Activated CD4-positive, alpha-beta T cell treated with anti-CD3 and anti-CD28 coated beads, Interleukin-2, amount 50 U/mL, for 4 hours (primary cell): ENCODE measurements around the gene LY9.

Experiments
- DNase-seq, 2 experiments: peaks; one replicate each; pipeline ENCODE4 v3.0.0-alpha.2; 2020

Gene LY9

DNA sequence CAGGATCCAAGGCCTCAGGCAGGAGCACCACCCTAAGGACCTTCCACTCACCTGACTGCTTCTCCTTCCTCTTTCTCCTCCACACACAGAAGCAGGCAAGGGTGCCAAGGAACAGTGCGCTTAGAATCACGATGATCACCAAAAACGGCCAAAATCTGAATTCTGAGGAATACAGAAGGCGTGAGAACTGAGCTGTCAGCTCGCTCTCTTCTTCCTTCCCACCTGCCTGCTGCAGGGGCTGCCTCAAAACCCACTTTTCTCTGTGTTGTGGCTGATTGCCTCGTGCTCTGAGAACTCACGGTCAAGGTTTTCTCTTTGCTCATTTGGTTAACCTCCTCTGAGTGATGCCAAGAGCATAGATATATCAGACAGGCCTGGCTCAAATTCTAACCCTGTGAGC lies 42.9 kb downstream of the LY9 start:
- DNase-seq = no peak

DNA sequence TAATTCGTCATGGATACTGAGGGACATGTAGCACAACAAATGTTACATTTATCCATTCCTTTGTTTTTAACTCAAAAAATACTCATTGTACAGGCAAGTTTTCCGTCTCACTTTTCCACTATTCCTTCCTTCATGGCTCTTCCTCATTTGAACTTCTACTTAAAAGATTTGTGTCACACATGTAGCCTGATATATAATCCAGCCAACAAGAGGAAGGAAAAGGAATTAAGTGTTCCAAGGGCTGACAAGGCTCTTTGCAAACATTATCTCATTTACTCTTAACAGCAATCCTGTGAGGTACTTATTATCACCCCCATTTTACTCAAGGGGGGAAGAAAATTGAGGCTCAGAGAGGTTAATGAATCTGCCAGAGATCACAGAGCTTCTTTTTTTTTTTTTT lies 43.8 kb downstream of the LY9 start:
- no peak for DNase-seq

DNA sequence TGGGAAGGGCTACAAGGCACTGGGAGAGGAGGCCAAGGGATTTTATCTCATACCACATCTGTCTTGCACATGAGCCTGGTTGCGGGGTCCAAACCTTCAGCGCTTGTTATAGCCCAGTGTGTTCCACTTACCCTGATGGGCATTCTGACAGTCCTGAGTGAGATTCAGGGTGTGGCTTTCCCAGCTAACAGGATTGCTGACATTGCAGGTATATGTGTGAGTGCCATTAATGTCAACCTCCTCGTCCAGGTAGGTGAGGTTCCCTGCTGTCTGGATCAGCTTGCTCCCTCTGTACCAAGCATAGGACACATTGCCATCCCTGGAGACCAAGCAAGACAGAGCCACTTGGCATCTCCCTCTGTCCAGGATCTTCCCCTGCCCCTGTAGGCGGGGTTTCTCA lies 45.1 kb downstream of the LY9 start:
- no peak for DNase-seq

DNA sequence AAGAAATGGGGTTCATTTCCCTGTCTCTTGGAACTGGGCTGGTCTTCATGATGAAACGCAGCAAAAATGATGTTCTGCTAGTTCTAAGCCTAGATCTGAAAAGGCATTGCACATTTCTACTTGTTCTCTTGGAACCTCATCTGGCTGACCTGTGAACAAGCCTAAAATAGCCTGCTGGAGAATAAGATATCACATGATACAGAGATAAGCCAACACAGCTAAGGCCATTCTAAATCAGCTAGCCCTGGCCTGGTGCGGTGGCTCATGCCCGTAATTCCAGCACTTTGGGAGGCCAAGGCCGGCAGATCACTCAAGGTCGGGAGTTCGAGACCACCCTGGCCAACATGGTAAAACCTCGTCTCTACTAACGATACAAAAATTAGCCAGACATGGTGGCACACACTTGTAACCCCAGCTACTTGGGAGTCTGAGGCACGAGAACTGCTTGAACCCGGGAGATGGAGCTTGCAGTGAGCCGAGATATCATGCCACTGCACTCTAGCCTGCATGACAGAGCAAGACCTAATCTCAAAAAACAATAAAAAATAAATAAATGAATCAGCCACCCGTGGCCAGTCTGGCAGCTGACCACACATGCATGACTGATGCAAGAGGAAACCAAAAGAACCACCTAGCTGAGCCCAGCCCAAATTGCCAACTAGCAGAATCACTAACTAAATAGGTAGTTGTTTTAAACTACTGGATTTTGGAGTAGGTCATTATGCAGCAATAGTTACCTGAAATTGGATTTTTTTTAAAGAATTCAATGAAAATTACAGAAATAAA lies 48.7 kb downstream of the LY9 start:
- no peak for DNase-seq

DNA sequence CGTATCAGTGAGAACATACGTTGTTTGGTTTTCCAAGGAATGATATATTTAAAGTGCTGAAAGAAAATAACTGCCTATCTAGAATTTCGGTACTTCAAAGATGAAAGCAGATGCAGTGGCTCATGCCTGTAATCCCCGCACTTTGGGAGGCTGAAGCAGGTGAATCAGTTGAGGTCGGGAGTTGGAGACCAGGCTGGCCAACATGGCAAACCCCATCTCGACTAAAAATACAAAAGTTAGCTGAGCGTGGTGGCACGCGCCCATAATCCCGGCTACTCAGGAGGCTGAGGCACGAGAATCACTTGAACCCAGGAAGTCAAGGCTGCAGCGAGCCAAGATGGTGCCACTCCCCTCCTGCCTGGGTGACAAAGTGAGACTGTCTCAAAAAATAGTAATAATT lies 50.3 kb downstream of the LY9 start:
- no peak for DNase-seq

DNA sequence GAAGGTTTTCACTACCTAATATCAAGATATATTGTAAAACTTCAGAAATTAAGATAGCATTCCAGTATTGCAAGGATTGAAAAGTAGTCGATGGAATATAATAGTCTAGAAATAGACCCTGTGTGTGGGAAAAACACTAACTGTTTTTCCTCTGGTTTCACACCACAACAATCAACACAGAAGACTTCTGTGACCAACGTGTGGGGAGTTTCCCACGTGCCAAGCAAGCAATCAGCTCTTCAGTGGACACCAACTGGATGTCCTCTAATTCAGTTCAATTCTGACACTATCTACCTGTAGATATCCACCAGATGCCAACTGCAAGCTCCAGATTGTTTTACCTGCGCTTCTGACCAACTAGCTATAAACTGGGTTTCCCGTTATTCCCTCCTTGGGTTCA lies 54.6 kb downstream of the LY9 start:
- no peak for DNase-seq

DNA sequence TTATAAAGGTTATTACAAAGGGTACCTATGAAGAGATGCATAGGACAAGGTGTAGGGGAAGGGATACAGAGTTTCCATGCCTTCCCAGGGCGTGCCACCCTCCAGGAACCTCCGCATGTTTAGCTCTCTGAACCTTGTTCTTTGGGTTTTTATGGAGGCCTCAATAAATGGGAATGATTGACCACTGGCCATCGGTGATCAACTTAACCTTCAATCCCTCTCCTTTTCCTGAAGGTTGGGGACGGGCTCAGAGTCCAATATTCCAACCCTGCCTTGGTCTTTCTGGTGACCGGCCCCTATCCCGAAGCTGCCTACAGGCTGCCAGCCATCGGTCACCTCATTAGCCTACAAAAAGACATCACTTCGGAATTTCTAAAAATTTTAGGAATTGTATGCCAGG lies 55.0 kb downstream of the LY9 start:
- DNase-seq = no peak

DNA sequence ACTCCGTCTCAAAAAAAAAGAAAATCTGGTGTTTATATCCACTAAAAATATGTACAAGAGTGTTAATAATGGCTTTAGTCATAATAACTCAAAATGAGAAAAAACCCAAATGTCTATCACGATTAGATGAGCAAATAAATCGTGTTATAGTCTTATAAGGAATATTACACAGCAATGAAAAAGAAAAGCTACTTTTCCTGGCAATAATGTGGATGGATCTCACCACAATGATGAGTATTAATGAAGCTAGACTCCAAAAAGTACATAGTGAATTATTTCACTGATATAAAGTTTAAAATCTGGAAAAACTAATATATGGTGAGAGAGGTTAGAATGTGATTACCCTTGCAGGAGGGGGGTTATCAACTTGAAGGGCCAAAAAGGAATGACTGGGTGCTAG lies 57.0 kb downstream of the LY9 start:
- DNase-seq = no peak

DNA sequence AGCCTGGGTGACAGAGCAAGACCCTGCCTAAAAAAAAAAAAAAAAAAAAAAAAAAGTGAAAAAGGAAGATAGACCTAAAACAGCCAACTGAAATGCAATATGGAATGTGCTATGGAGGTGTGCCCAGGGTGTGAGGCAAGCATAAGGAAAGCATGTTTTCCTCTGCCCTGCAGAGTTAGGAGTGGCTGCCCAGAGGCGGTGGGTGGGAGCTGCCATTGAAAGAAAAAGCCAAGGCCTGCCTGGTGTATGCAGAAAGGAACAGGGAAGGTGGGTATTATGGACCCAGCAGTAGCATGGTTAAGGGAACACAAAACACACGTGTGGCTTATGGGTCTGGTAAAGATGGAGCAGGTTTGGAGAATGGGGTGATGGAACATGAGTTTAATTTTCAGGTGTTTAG lies 57.8 kb downstream of the LY9 start:
- no peak for DNase-seq

DNA sequence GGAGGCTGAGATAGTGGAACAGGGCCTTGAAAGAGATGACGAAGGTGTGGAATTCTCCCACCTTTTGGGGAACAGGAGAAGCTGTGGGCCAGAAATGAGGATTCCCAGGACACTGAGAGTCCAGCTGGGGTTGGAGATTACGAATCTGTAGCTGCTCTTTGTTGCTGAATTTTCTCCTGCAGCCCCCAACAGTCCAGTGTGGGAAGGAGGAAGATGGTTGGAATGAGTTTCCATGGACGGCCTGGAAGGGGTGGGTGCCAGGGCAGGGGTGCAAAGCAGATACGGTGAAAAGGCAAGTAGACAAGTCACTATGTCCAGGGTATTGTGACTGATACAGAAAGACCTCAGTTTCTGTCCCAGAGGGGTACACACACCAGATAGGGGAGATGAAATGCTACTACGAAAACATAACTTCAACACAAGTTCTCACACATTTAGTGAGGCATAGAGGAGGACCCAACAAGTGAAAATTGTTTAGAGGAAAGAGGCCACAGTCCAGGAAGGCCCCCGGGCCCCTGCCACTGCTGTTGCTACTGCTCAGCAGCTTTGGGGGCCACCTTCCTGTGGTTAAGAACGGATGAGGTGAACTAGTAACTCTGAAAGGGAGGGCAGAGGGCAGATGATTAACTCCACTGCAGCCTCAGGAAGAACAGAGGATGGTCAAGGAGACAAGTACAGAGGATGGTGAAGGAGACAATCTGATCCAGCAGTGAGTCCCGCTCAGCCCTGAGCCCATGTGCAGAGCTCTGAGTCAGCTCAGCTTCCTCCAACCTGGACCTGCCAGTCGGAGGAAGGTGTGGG lies 59.4 kb downstream of the LY9 start:
- no peak for DNase-seq

DNA sequence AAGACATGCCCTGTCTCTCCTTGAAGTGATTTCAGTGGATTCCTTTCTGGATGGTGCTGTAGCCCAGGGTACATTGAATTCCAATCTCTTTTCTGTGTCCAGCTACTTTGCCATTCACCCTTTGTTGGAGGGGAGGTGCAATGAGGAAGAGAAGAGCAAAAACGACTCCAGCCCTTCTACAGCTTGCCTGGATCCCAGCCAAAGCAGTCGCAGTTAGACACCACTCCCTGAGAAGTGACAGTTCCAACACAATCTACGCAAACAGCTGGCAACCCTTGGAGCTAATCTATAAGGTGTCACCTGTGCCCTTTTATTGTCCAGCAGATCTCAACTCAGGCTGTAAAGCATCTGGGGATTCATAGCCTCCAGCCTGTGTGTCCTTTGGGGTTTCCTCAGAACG lies 62.1 kb downstream of the LY9 start:
- no peak for DNase-seq

DNA sequence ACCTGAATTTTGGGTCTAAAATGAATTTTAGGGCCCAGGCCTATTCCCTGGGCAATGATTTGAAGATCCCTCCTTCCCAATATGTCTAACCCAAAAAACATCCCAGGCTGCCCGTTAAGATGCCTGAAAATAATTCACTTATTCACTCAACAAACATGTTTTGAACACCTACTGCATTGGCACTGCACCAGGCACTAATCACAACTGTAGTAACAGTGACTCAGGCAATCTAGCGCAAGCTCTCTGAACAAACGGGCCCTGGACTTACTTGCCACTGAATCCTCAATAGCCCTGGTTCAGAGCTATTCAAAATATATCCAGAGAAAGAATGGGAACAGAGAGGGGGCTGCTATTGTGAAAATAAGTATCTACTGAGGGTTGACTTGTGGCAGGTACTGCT lies 62.5 kb downstream of the LY9 start:
- no peak for DNase-seq

DNA sequence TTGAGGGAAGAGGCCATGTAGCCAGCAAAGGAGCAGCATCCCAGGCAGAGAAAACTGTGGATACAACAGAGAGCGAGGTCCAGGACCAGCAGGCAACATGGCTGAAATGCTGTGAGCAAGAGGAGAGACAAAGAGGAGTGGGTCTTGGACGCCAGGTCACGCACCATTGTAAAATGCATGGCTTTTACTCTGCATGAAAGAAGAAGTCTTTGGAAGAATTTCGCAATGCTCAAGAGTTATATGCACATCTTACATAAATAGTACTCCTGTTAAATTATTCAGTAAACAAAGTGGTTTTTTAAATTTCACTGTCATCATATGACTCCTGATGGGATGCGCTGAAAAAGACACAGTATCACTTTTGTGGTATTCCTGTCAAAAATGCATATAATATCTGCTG lies 63.2 kb downstream of the LY9 start:
- DNase-seq = no peak

DNA sequence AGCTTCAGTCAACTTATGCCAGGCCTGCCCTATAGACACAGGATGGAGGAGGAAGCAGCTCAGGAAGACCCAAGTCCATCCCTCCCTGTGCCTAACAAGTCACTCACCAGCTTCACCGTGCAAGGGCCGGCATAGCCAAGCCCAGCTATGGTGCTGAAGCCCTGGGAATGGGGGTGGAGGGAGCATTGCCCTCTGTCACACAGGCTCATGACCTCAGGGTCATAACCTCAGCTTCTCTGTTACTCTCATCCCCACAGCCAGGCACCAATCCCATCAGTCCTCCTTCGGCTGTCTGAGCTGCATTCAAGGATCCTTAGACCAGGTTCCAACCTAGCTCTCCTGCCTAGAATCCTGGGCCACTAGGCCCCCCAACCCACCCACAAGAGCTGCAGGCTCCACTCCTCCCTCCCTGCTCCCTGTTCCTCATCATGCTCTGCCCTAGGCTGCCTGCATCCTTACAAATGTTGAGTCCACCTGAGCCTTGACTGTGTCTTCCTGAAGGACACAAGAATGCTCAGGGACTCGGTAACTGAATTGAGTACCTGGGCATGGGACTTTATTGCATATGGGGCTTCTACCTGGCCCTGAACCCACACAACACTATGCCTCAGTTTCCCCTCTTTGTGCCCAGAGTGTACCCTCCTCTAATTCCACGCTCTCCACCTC lies 65.0 kb downstream of the LY9 start:
- DNase-seq = no peak

DNA sequence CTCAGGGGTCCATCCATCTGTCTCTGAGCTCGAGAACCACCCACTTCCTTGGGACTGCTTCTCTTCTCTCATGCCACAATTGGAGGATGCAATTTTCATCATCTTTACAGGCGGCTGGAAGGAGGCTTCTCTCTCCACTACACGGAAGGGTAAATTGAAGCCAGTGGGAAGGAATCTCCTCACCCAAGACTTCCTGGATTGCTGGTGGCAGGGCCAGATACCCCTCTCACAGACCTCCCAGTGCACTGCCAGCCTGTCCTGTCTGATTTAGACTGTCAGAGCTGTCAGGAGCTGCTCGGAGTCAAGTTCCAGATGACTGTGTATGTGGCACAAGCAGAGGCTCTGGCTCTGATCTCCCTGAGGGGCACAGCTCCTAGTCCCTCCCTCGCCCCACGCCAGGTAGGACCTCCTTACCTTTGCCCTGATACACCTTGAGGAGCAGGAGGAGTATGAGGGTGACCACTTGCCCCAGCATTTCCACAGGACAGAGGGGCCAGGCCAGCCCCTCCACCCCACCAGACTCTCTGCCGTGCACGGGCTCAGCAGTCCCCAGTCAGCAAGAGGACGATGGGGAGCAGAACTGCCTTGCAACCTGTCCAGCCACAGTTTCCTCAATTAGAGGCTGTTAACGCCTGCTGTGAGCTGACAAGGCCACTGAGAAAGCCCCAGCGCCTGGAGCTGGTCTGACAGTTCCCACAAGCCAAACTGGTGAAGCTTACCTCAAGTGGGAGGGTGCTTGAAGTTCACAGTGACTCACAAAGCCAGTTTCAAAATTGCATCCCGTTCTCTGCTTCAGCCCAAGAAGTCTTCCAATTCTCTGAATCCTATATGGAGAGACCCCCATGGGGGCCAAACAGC lies 66.5 kb downstream of the LY9 start, which contains the start of gene CD244:
Gene CD244, minus strand, starts transcription at position 685 of the 858 bp plus-strand sequence. Its CDS starts 210 bp downstream, at position 475.
- DNase-seq = peak; percentile 16 to 21

DNA sequence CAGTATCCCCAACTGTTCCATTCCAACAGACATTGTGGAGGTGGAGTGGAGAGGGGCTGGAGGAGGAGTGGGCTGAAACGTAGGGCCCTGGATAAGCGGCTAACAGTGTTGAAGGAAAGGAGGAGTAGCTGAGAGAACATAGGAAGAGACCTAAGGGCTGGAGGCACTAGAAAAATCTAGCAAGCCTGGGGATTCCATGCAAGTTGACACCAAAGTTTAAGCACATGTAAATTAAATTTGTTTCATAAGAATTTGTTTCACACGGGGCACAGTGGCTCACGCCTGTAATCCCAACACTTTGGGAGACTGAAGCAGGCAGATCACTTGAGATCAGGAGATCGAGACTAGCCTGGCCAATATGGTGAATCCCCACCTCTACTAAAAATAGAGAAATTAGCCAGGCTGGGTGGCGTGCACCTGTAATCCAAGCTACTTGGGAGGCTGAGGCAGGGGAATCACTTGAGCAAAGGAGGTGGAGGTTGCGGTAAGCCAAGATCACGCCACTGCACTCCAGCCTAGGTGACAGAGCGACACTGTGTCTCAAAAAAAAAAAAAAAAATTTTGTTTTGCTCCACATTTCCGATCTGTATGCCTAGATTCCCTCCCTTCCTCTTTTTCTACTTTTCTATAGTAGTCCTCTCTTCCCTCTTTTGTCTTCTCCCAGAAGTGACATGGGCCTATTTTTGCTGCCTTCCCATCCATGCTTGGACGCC lies 67.2 kb downstream of the LY9 start:
- DNase-seq = no peak

DNA sequence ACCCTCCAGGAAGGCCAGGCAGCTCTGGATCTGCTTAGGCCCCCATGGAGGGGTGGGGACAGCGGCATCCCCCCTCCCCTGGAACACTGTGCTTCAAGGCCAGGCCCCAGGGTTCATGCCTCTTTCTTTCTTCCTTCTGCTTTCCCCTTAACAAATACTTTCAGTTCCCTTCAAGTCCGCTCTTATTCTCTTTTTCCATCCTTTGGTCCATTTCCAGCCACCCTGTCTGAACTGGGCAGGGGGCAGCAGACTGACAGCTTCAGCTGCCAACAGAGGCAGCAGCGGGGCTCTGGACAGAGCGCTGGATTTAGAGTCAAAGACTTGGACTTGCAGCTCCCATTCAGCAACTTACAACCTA lies 67.8 kb downstream of the LY9 start:
- DNase-seq = no peak

DNA sequence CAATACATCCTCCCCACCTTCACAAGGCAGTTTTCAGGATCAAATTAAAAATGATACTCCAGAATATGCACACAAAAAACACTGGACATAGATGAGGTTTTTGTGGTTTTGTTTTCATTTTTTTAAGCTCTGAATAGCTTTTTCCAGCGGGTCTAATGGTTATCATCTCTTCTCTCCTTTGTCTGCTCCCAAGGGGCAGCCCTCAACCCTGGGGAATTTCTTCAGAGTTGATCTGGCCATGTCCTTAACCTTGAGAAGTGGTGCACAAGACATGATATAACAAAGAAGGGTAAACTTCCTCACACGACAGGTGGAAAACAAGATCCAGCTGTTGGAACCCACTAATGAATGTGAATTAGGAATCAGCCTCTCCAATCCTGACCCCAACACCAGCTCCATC lies 68.2 kb downstream of the LY9 start:
- no peak for DNase-seq

DNA sequence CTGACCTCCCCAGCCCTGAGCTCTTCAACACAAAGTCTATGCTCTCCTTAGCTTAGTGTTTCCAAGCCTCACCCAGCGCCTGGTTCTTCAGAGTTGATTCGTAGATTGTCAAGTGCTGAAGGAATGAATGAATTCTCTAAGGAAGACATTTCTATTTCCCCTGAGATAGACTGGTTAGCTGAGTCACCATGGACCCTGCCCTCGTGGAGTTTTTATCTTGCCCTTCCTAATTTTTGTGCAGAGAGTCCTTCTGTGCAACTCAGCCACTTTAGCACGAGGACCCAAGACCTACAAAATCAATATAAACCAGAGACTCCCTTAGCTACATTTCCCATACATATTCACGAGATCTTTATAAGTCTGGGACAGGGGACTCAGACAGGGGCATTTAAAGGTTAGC lies 69.4 kb downstream of the LY9 start:
- no peak for DNase-seq

DNA sequence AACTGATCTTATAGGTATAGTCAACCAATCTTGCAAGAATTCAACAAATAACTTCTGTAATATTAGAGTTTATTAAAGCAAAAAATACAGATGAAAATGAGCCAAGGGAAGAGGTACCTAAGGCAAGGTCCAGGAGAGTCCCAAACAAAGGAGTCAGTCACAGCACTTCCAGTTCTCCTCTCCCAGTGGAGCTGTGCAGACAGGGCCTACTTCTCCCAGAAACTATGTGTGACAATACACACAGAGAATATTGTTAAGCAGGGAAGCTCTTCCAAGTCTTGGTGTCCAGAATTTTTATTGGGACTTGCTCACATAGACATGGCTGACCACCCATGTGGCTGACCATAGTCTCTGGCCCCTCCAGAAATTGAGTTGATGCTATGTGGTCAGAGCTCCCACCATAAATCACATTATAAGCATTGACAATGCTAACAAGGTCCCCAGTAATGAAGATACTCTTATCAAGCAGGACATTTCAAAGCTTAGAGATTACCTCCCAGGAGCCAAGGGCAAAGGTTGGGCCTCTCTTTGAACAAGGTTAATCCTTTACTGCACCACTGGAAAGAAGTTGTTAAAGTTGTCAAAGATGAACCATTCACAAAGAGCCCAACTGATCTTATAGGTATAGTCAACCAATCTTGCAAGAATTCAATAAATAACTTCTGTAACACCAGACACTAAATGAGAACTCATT lies 70.2 kb downstream of the LY9 start:
- DNase-seq = no peak

DNA sequence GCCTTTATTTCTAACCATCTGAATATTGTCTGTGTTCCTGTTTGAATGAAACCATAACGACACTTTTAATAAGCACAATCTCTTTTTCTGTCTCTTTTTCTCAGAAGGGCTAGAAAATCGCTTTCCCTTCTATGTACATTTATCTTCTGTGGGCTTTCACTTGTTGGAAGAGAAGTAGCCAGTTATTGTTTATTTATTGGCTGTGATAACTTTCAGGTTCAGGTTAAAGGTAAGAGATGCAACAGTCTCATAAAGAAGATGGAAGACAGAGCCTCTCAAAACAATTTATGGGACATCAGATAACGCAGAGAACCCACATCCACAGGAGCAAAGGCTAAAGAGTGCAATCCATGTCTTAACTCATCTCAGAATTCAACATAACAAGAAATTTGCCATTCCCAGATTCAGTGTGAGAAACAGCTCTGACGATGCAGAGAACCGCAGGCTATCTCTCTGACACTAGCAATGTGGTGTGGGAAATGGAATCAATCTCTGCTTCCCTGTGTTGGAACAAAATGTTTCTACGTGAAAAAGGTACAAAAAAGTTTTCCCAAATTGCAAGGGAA lies 70.8 kb downstream of the LY9 start:
- DNase-seq = no peak
